ENCODE data around the gene AK4.
A peak's percentile ranks its signal among the peaks of the same experiment; 100 is the strongest.

Gene AK4

GRCh38 chr1:65237503-65237902, 89.5 kb downstream of the AK4 start:
- H3K4me3 ChIP-seq (ENCODE audit: low read depth, low read length), result no peak overlapping the region
- TF ChIP-seq, protein P1, sequence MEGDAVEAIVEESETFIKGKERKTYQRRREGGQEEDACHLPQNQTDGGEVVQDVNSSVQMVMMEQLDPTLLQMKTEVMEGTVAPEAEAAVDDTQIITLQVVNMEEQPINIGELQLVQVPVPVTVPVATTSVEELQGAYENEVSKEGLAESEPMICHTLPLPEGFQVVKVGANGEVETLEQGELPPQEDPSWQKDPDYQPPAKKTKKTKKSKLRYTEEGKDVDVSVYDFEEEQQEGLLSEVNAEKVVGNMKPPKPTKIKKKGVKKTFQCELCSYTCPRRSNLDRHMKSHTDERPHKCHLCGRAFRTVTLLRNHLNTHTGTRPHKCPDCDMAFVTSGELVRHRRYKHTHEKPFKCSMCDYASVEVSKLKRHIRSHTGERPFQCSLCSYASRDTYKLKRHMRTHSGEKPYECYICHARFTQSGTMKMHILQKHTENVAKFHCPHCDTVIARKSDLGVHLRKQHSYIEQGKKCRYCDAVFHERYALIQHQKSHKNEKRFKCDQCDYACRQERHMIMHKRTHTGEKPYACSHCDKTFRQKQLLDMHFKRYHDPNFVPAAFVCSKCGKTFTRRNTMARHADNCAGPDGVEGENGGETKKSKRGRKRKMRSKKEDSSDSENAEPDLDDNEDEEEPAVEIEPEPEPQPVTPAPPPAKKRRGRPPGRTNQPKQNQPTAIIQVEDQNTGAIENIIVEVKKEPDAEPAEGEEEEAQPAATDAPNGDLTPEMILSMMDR (conservative IDR thresholded peaks at IDR 0.05; ENCODE audit: low read depth, low read length), result no peak
- no peak for DNase-seq (ENCODE audit: low read depth)

DNA sequence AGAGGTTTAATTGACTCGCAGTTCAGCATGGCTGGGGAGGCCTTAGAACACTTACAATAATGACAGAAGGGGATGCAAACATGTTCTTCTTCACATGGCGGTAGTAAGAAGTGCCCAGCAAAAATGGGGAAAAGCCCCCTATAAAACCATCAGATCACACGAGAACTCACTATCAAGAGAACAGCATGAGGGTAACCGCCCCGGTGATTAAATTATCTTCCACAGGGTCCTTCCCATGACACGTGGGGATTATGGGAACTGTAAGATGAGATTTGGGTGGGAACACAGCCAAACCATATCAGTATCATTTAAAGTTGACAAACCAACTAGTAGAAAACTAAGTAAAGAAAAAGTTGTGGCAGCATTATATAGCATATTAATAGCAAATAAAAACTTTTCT, 90.0 kb downstream of the AK4 start:
- TF ChIP-seq, protein P1 (conservative IDR thresholded peaks at IDR 0.05; ENCODE audit: low read depth, low read length), result no peak
- DNase-seq (ENCODE audit: low read depth), result no peak

DNA sequence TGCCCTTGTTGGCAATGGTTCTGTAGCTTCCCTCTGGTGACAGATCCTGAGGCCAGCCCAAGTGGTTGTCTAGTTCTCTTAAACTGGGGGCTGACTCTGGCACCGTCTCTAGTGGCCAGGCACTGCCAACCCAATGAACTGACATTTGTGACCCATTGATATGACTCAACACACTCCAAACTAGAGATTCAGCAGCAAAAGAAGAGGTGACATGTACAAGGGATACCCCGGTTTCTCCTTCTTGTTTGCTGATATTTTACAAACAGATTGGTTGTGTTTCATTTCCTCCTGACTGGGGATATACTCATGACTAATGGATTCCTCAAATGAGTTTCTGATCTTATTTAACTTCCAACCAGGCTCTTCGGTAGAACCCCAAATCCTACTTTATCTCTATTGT, 95.5 kb downstream of the AK4 start:
- DNase-seq (ENCODE audit: low read depth), result no peak
- no peak overlapping the region for H3K4me3 ChIP-seq (ENCODE audit: low read depth, low read length)
- TF ChIP-seq, protein P1 (conservative IDR thresholded peaks at IDR 0.05; ENCODE audit: low read depth, low read length), result no peak

More for the DNA sequence above, 90.0 kb downstream of the AK4 start:
- H3K4me3 ChIP-seq (ENCODE audit: low read depth, low read length), result no peak overlapping the region

DNA sequence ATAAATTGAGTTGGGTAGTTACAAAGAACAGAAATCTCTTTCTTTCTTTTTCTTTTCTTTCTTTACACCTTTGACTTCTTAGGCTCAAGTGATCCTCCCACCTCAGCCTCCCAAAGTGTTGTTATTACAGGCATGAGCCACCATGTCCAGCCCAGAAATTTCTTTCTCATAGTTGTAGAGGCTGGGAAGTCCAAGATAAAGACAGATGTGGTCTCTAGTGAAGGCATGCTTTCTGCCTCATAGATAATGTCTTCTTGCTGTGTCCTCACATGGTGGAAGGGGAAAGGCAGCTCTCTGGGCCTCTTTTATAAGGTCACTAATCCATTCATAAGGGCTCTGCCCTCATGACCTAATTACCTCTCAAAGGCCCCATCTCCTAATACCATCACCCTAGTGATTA, 97.3 kb downstream of the AK4 start:
- no peak for DNase-seq (ENCODE audit: low read depth)
- TF ChIP-seq, protein P1 (conservative IDR thresholded peaks at IDR 0.05; ENCODE audit: low read depth, low read length), result no peak
- H3K4me3 ChIP-seq (ENCODE audit: low read depth, low read length), result no peak overlapping the region

GRCh38 chr1:65247419-65248359, 99.7 kb downstream of the AK4 start:
- TF ChIP-seq, protein P1 (conservative IDR thresholded peaks at IDR 0.05; ENCODE audit: low read depth, low read length), result no peak
- H3K4me3 ChIP-seq (ENCODE audit: low read depth, low read length), result no peak overlapping the region
- peak; percentile 83 for DNase-seq (ENCODE audit: low read depth)

DNA sequence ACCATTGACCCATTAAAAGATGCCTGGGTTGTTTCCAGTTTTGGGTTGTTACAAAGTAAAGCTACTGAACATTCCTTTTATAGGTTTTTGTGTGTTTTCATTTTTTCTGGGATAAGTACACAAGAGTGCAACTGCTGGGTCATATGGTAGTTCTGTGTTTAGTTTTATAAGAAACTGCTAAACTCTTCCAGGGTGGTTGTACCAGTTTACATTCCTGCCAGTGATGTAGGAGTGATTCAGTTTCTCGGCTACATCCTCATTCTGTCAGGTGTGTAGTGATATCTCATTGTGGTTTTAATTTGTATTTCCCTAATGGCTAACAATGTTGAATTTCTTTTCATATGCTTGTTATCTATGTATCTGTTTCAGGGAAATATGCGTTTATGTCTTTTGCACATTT, 102.8 kb downstream of the AK4 start:
- DNase-seq (ENCODE audit: low read depth), result no peak
- TF ChIP-seq, protein P1 (conservative IDR thresholded peaks at IDR 0.05; ENCODE audit: low read depth, low read length), result no peak
- H3K4me3 ChIP-seq (ENCODE audit: low read depth, low read length), result no peak overlapping the region

All from choroid plexus epithelial cell (primary cell).